K562 (cell line): ENCODE results near the gene C2orf42. TPM values are rescaled to one million over a fixed set of nuclear protein-coding genes. Genes with fewer than 3 reads are reported as not detected.

Experiments used
- ARNT ChIP-seq, 2 experiments: fragments of 450-650 bp; IDR thresholded peaks; 2 replicates each; pipeline ENCODE4 v1.6.1; 2016; ENCODE audit warnings: mild to moderate bottlenecking in 1 of 2
- ATF1 ChIP-seq, 2 experiments: fragments of 450-650 bp in 1 of 2; IDR thresholded peaks; 2 replicates each; pipeline ENCODE4 v1.6.1; 2016; ENCODE audit warnings: missing compliant biosample characterization in 1 of 2, missing genetic modification characterization in 1 of 2
- BCOR ChIP-seq: fragments of 450-650 bp; IDR thresholded peaks from 2 replicates; pipeline ENCODE4 v1.6.1; 2016
- CREBBP ChIP-seq: IDR thresholded peaks from one replicate; pipeline ENCODE4 v1.6.1; 2012; ENCODE audit warnings: low read depth, mild to moderate bottlenecking, control low read depth, inconsistent platforms, low read length
- CREM ChIP-seq: IDR thresholded peaks from 2 replicates; pipeline ENCODE4 v1.6.1; 2014; ENCODE audit warnings: antibody characterized with exemption, low read depth
- EP400 ChIP-seq: fragments of 450-650 bp; IDR thresholded peaks from 2 replicates; pipeline ENCODE4 v1.6.1; 2017; ENCODE audit warnings: antibody characterized with exemption, mild to moderate bottlenecking, moderate library complexity
- GABPA ChIP-seq: fragments of 200-800 bp; sonication (Bioruptor generic); conservative IDR thresholded peaks from 2 replicates; pipeline ENCODE4 v1.6.1; 2016; ENCODE audit warnings: low read depth, missing genetic modification characterization, missing compliant biosample characterization
- HIVEP1 ChIP-seq: fragments of 250-450 bp; sonication (Bioruptor Pico); IDR thresholded peaks from 2 replicates; pipeline ENCODE4 v1.4.0; 2020; ENCODE audit warnings: mild to moderate bottlenecking
- PHB2 ChIP-seq: fragments of 450-650 bp; IDR thresholded peaks from 2 replicates; pipeline ENCODE4 v1.6.1; 2017; ENCODE audit warnings: low read depth
- POLR2A ChIP-seq: fragments of 450-650 bp; conservative IDR thresholded peaks from 2 replicates; pipeline ENCODE4 v1.6.1; 2016
- SMARCA4 ChIP-seq: fragments of 450-650 bp; IDR thresholded peaks from 2 replicates; pipeline ENCODE4 v1.6.1; 2016
- TRIM28 ChIP-seq: fragments of 450-650 bp; IDR thresholded peaks from 2 replicates; pipeline ENCODE4 v1.6.1; 2017
- ZBED1 ChIP-seq: IDR thresholded peaks from 2 replicates; pipeline ENCODE4 v1.6.1; 2014
- ZFPM2 ChIP-seq: fragments of 250-450 bp; sonication (Bioruptor Pico); IDR thresholded peaks from 2 replicates; pipeline ENCODE4 v1.5.1; 2022; ENCODE audit warnings: mild to moderate bottlenecking
- ZFX ChIP-seq: sonication (generic); formaldehyde crosslinking; IDR thresholded peaks from 2 replicates; pipeline ENCODE4 v1.8.0; 2022; ENCODE audit warnings: mild to moderate bottlenecking, missing genetic modification reagents, moderate library complexity
- ZNF239 ChIP-seq: fragments of 250-450 bp; sonication (Bioruptor Pico); IDR thresholded peaks from 2 replicates; pipeline ENCODE4 v1.4.0; 2020; ENCODE audit warnings: mild to moderate bottlenecking
- ZNF696 ChIP-seq: fragments of 250-450 bp; sonication (Bioruptor Pico); conservative IDR thresholded peaks from 2 replicates; pipeline ENCODE4 v1.4.0; 2020; ENCODE audit warnings: mild to moderate bottlenecking, moderate library complexity
- polyA plus RNA-seq, 8 experiments: library from polyadenylated mRNA; depleted of rRNA in 4 of 8; stranded (reverse) in 5 of 8; unstranded in 3 of 8; fragments of >200 nt; fragmentation: Nextera tagmentation in 2 of 8; fragmentation: Illumina TruSeq in 1 of 8; extraction: Ambion mirVana in 2 of 8; extraction: Trizol in 1 of 8; gene quantifications; 2 replicates each; pipeline versions ENCODE4 v1.2.1 to v1.2.3, GENCODE V29; 2011 to 2014; ENCODE audit warnings: inconsistent platforms in 1 of 8, missing spikeins in 1 of 8
- total RNA-seq, 7 experiments: library from RNA; depleted of rRNA in 6 of 7; stranded (reverse); fragments of >200 nt in 6 of 7; fragmentation: Illumina TruSeq in 2 of 7; extraction: Trizol in 2 of 7; gene quantifications; 2 replicates each; pipeline versions ENCODE4 v1.2.1 to v1.2.3, GENCODE V29; 2011 to 2021; ENCODE audit warnings: low replicate concordance in 1 of 7
- TF ChIP-seq, protein P1 (sequence below), 2 experiments: IDR thresholded peaks in 1 of 2; conservative IDR thresholded peaks in 1 of 2; 2 replicates each; pipeline ENCODE4 v1.6.1; 2016; ENCODE audit warnings: low read depth in 2 of 2, mild to moderate bottlenecking in 1 of 2, missing compliant biosample characterization in 1 of 2, missing genetic modification characterization in 1 of 2, moderate library complexity in 1 of 2
- TF ChIP-seq, protein P2 (sequence below), 2 experiments: fragments of 450-650 bp; conservative IDR thresholded peaks; 2 replicates each; pipeline ENCODE4 v1.6.1; 2017; ENCODE audit warnings: mild to moderate bottlenecking in 2 of 2, moderate library complexity in 2 of 2
- TF ChIP-seq, protein P3 (sequence below): fragments of 450-650 bp; IDR thresholded peaks from 2 replicates; pipeline ENCODE4 v1.6.1; 2016; ENCODE audit warnings: mild to moderate bottlenecking

C2orf42 gene
- total and polyA plus RNA-seq, 9 of the 15 experiments (the other 6 are each of a cell fraction or from before 2014, with no cell fraction given): 4.6 to 10.9 (median 7.5) TPM

DNA sequence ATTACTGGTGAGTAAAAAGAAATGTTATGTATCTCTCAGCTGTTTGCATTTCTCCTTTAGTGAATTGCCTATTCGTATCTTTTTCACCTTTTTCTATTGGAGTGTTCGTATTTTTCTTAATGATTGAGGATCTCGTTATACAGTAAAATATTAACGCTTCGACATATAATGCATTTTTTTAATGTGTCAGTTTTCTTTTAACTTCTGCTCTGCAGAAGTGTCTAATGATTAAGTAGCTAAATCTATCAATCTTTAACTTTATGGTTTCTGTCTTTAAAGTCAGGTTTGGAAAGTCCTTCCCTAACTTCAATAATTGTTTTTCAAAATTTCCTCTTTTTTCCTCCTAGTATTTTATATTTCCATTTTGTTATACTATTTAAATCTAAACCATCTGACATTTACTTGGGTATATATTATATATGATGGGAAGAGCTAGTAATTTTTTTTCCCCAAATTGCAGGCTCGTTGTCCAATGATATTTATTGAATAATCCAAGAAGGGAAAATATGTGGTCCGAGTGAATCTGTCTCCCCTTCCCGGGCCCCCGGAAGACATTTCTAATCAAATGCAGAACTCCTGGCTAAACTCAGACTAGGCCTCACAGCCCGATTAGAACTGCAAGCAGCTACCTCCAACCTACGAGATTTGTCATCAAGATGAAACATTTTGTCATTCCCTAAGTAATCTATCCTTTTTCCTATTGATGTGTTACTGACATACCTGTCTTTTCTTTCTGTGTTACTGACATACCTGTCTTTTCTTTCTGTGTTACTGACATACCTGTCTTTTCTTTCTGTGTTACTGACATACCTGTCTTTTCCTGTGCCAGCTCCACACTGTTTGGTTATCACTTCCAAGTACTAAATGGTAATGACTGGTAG lies 86.3 kb downstream of the C2orf42 start (continued):
- TF ChIP-seq, protein P1, sequence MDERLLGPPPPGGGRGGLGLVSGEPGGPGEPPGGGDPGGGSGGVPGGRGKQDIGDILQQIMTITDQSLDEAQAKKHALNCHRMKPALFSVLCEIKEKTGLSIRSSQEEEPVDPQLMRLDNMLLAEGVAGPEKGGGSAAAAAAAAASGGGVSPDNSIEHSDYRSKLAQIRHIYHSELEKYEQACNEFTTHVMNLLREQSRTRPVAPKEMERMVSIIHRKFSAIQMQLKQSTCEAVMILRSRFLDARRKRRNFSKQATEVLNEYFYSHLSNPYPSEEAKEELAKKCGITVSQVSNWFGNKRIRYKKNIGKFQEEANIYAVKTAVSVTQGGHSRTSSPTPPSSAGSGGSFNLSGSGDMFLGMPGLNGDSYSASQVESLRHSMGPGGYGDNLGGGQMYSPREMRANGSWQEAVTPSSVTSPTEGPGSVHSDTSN (CRISPR knock-in tag; IDR thresholded peaks at IDR 0.05; ENCODE audit: low read depth): no peak
- TF ChIP-seq, protein P1 (tag; conservative IDR thresholded peaks at IDR 0.05; ENCODE audit: low read depth): 0 out of 2 replicates have a peak, but pooled peaks have one; percentile 30
- TF ChIP-seq PHB2 (peak; percentile 34; the same call in 1 of the 2 replicates), HIVEP1 (CRISPR knock-in tag) (no peak), GABPA (tag) (peak; percentile 39; the same call in 1 of the 2 replicates), CREBBP (no peak), CREM (peak; percentile 55; the same call in 1 of the 2 replicates), ZNF239 (CRISPR knock-in tag) (no peak), SMARCA4 (peak; percentile 62), EP400 (peak; percentile 69; the same call in 1 of the 2 replicates), ZFX (CRISPR knock-in tag) (peak; percentile 96), BCOR (peak; percentile 33; the same call in 1 of the 2 replicates), ZFPM2 (no peak), ZBED1 (no peak), TRIM28 (peak; percentile 24; the same call in 1 of the 2 replicates), POLR2A (peak; percentile 54; the same call in 1 of the 2 replicates), ZNF696 (CRISPR knock-in tag) (no peak), ATF1 (CRISPR knock-in tag; IDR thresholded peaks at IDR 0.05) (no peak), ATF1 (tag; IDR thresholded peaks at IDR 0.05) (peak; percentile 53), ARNT (IDR thresholded peaks at IDR 0.05) (peak in 1 of 2 experiments; percentile 92; a peak in 2 of 4 replicates)
- TF ChIP-seq, protein P2, sequence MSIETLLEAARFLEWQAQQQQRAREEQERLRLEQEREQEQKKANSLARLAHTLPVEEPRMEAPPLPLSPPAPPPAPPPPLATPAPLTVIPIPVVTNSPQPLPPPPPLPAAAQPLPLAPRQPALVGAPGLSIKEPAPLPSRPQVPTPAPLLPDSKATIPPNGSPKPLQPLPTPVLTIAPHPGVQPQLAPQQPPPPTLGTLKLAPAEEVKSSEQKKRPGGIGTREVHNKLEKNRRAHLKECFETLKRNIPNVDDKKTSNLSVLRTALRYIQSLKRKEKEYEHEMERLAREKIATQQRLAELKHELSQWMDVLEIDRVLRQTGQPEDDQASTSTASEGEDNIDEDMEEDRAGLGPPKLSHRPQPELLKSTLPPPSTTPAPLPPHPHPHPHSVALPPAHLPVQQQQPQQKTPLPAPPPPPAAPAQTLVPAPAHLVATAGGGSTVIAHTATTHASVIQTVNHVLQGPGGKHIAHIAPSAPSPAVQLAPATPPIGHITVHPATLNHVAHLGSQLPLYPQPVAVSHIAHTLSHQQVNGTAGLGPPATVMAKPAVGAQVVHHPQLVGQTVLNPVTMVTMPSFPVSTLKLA (conservative IDR thresholded peaks at IDR 0.05): 0 out of 4 replicates have a peak, but pooled peaks of 1 of the 2 experiments have one; percentile 7
- TF ChIP-seq, protein P3, sequence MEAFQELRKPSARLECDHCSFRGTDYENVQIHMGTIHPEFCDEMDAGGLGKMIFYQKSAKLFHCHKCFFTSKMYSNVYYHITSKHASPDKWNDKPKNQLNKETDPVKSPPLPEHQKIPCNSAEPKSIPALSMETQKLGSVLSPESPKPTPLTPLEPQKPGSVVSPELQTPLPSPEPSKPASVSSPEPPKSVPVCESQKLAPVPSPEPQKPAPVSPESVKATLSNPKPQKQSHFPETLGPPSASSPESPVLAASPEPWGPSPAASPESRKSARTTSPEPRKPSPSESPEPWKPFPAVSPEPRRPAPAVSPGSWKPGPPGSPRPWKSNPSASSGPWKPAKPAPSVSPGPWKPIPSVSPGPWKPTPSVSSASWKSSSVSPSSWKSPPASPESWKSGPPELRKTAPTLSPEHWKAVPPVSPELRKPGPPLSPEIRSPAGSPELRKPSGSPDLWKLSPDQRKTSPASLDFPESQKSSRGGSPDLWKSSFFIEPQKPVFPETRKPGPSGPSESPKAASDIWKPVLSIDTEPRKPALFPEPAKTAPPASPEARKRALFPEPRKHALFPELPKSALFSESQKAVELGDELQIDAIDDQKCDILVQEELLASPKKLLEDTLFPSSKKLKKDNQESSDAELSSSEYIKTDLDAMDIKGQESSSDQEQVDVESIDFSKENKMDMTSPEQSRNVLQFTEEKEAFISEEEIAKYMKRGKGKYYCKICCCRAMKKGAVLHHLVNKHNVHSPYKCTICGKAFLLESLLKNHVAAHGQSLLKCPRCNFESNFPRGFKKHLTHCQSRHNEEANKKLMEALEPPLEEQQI: peak; percentile 39; the same call in 1 of the 2 replicates
